MV-4-11 (cell line): ENCODE data around the gene CACNA1E.

Experiments used
- DNase-seq: peaks from one replicate; lab custom pipeline; 2025; lab: John Stamatoyannopoulos, UW

CACNA1E gene

GRCh38 chr1:181635110-181635509 lies 151.8 kb downstream of the CACNA1E start:
- no peak for DNase-seq

- DNase-seq: no peak
Measured at GRCh38 chr1:181637998-181638397, 154.7 kb downstream of the CACNA1E start.

- DNase-seq: no peak
Measured at GRCh38 chr1:181640956-181641355, 157.6 kb downstream of the CACNA1E start.

GRCh38 chr1:181643631-181644030 lies 160.3 kb downstream of the CACNA1E start:
- no peak for DNase-seq

DNA sequence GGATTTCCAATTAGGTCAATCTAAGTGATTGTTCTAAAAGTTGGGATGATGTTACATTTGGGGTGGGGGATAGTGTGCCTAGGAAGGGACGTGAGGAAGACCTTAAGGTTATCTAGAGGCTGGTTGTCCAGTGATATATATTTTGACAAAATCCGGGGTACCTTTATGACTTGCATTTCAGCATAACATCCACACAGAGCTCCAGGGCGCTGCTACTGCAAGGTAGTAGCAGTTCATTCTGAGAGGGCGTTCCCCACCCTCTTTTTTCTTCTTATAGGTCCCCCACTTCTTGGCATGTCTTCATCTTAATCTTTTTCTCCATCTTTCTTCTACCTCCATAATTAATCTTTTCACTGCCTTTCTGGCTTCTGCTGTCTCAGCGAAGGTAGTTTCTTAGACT lies 161.9 kb downstream of the CACNA1E start:
- DNase-seq: no peak

DNA sequence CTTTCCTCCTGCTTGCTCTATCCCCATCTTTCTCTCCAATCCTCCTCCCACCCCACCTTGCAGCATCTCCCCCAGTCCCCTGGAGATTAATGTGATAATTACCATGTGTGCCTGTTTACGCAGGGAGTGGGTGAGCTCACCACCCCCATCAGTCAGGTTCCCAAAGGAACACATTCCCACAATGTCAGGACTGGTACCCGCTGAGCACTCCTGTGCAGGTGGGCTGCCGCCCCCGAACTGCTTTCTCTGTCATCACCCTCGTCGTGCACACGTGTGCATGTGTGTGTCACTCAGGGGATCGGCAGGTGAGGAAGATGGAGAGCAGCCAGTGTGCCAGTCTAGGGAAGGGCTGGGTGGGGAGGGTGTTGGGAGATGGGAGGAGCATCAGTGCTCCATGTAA lies 163.4 kb downstream of the CACNA1E start:
- DNase-seq: no peak

DNA sequence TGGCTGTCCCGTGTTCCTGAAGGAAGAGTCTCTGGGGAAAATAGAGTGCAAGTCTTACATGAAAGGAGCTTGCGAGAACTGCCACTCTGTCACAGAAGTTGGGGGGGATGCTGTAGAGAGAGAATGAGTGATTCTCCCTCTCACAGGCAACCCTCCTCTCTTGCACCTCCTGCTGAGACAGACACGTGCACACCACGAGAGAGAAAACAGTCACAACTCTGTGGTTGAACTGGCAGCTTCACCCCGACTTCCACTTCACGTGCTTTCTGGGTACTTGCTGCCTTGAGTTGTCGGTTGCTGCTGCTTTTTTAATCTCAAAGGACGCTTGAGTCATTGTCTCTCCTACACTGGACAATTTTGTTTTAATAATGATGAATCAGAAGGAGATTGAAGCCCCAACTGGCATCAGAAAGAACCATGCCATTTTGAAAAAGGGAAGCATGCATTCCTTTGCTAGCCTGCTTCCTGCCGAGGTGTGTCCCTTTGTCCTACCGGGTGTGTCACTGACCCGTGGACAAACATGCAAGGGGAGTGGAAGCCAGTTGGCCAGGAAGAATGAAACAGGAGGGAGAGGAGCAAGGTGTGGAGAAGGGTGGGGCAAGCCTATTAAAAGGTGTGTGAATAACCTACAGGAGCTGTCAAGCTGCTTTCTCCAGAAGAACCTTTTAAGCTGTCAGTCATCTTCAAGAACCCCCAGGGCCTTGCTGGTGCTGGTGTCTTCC lies 164.2 kb downstream of the CACNA1E start:
- peak; percentile 80 for DNase-seq

- no peak for DNase-seq
Measured at GRCh38 chr1:181651276-181651675, 168.0 kb downstream of the CACNA1E start.

DNA sequence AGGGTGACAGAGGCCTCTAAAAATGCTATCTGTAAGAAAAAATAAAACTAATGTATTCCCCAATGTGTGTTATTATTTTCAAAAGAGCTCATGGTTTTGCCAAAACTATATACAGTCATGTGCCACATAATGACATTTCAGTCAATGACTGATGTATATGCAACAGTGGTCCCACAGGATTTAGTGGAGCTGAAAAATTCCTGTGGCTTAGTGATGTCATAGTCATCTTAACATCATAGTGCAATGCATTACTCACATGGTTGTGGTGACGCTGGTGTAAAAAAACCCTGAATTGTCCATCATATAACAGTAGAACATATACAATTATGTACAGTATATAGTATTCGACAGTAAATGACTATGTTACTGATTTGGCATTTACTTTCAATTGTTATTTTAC lies 172.4 kb downstream of the CACNA1E start:
- peak; percentile 35 for DNase-seq

DNA sequence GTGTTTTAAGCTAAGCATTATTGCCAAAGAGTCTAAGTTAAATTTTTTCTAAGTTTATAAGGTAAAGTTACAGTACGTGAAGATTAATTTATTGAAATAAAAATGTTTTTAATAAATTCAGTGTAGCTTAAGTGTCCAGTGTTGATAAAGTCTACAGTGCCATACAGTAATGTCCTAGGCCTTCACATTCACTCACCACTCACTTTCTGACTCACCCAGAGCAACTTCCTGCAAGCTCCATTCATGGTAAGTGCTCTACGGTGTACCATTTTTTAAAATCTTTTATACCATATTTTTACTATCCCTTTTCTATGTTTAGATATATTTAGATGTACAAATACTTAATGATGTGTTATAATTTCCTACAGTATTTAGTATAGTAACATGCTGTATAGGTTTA lies 173.2 kb downstream of the CACNA1E start:
- no peak for DNase-seq

GRCh38 chr1:181658581-181658980 lies 175.3 kb downstream of the CACNA1E start:
- no peak for DNase-seq

- DNase-seq: peak; percentile 64
Measured at GRCh38 chr1:181659321-181659957, 176.1 kb downstream of the CACNA1E start.

- no peak for DNase-seq
Measured at GRCh38 chr1:181660621-181661020, 177.3 kb downstream of the CACNA1E start.

GRCh38 chr1:181661569-181661968 lies 178.3 kb downstream of the CACNA1E start:
- peak; percentile 69 for DNase-seq

DNA sequence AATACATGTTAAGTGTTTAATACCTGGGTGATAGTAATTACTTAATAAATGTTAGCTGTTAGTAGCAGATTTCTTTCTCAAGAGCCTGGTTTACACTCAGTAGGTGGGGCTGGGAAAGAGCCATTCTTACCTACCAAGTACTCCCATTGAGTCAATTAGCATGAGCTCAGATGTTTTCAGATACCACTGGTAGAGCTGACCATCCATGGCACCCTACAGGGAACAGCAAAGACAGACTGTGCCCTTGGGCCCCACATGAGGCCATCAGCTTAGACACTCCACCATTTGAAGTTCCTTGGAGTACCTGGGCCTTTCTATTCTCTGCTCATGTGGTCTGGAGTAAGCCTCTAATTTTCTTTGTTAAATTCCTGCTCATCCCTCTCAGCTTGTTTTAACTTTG lies 179.3 kb downstream of the CACNA1E start:
- DNase-seq: no peak

- no peak for DNase-seq
Measured at GRCh38 chr1:181664543-181664942, 181.2 kb downstream of the CACNA1E start.

DNA sequence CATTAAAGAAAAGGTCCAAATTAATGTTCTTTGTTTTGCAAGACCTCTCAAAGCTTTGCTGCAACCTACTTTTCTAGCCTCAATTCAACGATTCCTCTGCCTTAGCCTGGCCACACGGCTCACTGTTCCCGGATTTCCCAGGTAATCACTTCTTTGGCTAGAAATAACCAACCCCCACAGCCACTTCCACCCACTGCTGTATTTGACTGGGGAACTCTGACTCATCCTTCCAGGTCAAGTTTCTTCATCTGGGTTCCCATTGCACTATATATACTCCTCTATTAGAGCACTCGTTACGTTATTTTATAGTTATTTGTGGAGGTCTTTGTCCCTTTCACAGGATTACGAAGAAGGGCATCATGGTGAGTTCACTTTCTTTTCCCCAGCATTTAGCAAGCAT lies 185.9 kb downstream of the CACNA1E start:
- DNase-seq: peak; percentile 13

- DNase-seq: no peak
Measured at GRCh38 chr1:181674617-181675016, 191.3 kb downstream of the CACNA1E start.

- DNase-seq: no peak
Measured at GRCh38 chr1:181675091-181675917, 192.0 kb downstream of the CACNA1E start.

- DNase-seq: no peak
Measured at GRCh38 chr1:181675918-181676190, 192.5 kb downstream of the CACNA1E start.

DNA sequence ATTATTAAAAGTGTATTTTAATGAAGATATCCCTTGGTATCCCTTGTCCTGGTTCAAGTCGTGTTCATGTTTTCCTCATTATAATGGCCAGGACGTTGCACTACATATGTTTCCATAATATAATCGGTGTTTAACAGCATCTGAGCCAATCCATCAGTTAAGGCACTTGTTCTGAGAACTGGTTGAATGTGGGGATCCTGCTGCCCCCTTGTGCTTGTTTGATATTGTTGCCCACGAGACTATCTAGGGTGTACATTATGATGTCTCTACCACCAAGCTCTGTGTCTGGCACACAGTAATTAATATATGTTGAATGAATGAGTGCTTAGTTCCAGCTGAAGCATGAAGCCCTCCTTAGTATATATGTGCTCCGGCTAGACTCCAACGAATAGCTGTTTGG lies 193.0 kb downstream of the CACNA1E start:
- DNase-seq: peak; percentile 42

DNA sequence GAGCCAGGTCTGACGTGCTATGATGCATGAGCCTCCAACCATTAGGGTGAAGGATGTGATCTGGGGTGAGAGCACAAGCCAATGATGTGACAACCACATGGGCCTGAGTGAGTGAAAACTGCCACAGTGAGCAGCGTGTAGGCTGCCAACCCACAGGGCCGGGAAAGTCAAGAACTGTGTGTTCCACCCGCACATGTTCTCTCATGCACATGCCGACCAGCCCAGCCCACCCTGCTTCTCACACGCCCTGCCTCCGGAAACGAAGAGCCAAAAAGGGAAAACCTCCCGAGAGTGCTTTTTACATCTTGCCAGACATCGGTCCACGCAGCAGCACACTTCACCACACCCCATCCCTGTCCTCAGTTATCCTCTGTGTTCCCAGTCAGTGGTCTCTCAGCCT lies 197.0 kb downstream of the CACNA1E start:
- DNase-seq: no peak

DNA sequence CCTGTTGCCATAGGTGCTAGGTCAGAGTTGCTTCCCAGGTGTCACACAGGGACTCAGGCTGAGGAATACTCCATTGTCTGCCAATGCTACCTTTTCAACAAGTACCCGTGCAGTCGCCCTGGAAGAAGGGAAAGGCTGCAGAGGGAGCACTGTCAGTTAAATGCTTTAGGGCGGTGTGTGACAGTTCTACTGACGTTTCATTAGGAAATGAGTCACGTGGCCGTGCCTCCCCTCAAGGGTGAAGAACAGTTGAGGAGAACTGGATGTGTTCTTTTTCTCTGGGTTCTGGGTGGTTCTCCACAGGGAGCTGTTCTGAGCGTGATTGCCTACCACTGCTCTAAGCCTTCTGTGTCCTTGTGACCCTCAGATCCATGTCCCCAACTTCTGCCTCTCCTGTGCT lies 197.6 kb downstream of the CACNA1E start:
- DNase-seq: no peak
